CD4-positive, alpha-beta T cell treated with Interleukin-17A for 1 hour (primary cell): ENCODE data around the gene RPGRIP1.
"Not testable (repeated sequence)": the region's sequence is repeated elsewhere in the genome, so short reads cannot be mapped to it uniquely, and the experiment has no call there.

Source experiments
- DNase-seq: peaks from one replicate; pipeline ENCODE4 v3.0.0-alpha.2; 2020

Gene RPGRIP1

DNA sequence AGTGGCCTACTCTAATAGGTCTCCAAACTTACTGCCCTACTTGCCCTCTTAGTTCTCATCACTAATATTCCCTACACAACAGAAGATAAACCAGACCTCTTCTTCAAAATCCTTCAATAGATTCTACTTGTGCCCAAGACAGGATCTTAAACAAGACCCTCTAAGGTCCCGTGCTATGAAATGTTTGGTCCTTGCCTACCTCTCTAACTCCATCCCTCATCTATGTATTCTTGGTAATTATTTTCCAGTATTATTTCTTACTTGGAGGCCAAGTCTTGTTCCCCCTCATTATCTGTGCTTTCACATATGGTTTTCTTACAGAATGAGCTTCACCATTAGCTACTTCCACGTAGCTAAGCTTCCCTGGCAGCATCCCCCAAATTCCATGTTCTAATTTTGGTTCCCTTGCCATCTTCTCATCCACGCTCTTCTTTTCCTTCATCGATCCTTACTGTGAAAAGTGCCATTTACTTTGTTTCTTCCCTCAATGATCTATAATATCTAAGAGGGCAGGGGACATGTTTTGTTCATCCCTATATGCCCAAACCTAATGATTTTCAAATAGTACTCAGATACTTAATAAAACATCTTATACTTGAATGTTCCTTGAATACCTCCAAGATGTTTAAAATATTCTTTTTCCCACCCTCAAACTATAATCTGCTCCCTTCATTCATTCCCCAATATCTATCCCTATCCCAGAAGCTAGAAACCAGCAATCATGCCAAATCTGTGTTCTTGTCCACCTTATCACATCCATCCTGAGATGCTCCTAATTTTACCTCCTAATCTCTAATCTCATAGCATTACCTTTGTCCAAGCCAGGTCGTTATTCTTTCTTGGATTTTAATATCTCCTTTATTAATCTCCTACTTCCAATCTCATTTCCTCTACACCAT lies 20.7 kb upstream of the RPGRIP1 start:
- peak; percentile 17 for DNase-seq

DNA sequence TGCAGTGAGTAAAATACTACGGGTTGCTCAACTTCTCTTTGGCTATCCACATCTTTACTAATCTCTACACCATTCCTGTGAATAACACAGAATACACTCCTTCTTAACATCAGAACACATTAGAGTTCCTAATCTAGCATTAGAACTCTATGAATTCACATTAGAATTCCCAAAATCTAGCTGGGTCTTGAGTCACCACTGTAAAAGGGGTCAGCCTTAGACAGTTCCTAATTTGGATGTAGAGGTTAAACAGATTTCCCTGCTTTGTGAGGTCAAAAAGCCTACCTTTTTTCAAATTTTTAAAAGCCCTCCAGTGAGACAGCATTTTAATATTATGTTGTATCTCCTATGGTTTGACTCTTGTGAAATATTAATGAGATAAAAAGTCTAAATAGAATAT lies 18.1 kb upstream of the RPGRIP1 start:
- DNase-seq: peak; percentile 4

DNA sequence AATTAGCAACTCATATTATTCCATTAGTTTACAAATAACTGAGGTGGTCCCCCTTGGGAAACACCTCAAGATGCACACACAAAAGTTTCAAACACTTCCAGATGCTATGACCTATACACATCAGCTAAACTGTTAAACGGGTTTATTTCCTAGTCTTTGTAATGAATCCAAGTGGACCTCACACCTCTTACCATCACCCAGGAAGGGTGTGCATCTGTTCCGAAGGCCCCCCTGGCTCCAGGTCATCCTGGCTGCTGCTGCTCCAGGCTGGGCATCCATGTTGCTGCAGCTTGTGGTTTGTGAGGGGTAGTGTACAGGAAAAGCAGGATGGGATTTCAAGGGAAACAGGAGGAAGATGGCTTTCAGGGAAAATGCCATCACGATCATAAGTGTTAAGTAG lies 17.5 kb upstream of the RPGRIP1 start:
- peak; percentile 5 for DNase-seq

DNA sequence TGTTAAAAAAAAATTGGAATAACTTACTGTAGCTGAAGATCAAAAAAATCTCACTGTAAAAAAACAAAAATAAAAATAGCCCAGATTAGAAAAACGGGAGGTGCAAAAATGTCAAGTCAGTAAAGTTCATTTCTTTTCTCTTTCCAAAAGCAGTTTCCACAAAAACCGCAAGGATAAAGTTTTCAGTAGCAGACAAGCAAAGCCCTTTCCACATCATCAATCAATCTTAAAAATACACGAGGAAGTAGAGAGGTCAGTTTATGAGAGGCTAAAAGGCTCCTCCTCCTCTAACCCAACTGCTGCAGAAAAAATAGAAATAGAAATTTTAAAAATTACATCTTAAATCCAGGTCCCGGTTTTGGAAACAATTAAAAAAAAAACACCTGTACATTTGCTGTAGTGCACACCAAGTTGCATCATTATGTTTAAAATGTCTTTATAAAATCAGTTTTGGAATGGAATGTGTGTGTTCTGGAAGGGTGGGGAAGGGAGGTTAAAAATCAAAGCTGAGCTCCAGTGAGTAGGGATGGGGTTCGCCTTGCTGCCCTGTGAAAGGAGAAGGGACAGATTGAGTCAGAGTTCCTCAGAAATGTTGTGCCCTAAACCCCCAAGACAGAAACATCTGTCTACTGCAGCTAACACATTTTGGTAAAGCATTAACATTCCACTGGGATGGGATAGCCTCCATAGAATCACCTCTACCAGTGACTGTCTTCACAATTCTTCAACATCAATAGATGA lies 16.4 kb upstream of the RPGRIP1 start:
- peak; percentile 27 for DNase-seq

DNA sequence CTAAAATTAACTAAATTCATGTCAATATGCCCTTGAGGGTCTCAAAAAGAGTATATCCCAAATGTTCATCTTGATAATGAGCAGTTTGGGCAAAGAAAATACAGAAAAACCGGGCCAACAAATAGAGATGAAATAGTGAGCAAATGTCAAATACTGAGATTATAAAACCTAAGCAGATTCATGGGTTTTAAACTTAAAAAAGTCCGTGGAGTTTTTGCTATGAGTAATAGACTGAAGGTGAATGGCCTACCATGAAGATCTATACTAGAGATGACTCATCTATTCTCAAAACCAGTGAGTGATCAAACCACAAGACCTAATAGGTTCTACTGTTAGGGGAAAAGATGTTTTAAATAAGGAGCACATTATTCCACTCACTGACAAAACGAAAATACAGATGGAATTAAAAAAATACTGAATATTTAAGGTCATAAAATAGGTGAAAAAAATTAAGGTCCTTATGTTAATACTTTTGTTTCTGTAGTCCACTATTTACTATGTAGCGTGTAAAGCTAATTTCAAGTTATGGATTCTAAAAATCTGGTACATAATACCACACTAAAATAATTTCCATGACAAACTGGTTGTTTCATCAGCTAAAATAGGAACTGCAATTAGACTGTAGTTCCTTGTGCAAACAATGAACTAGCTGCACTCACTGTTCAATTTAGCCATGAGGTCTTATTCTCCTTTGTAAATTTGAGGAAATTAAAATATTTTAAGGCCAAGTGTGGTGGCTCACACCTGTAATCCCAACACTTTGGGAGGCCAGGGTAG lies 15.7 kb upstream of the RPGRIP1 start:
- peak; percentile 75 for DNase-seq

DNA sequence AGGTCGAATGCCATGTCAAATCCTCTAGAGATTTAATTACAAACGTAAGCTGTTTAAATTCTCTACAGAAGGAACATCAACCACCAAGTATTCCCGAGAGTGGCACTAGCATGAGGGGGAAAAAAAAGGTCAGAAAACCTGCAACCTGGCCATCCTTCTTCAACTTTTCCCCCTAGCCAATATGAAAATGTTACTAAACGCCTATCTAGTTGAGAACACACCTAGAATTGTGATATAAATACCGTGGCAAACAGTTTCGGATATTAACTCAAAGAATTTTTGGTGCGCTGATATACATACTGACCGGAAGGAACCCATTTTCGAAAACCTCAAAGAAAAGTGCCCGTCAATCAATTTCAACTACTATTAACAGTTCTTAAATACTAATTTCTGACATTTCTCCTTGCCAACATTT lies 12.4 kb upstream of the RPGRIP1 start:
- peak; percentile 42 for DNase-seq

DNA sequence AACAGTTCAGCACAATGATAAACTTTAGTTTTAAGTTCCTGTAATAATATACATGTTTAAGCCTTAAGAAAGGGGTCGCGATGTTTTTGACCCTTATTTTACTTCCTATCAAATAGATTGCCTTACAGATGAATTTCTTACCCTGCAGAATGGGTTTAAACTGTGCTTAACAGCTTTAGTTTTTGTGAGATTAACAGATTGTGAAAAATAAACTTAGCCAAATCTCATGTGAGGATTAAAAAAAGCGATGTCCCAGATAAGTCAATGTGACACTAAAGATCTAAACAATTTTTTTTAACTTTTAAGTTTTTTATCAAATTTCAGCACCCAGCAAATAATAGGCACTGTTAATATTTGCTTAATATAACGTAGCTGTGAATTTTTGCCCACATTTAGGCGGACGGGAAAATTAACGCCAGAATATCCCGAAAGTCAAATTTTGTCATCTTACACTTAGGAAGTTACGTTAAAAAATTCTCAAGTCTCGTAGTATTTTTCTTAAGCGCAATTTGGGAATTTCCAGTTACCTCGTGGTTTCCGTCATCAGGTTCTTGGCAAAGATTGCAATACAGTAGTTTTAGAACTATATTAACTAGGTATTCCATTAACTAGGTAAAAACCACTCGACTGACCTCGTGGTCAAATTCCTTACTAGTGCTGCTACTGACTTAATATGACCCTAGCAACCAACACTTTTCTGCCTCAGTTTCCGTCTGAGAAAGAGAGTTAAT lies 11.8 kb upstream of the RPGRIP1 start:
- peak; percentile 72 for DNase-seq

DNA sequence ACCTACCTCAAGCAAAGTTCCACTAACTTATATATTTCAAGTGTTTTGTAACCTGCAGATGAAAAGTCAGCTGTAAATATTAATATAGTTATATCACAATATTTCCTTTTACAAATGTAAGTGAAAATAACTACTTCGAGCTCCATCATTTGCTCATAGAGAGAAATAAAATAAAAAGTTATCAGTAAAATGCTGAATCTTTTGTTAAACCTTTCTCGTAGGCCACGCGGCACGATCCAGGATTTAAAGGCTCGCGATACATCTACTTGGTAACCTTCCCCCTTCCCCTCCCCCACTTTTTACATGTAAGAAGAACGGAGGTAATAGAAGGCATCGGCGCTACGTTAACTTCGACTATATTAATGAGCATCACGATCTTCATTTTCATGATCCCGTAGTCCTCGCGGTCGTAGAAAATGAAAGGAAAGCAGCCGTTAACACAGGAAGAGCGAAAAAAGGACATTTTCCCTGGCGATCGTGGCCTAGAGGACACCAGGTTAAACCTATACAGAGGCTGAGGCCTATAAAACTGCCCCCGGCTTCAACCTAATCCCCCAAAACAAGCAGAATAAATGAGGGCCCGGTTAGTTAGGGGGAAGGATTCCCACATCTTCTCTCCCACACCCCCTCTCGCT lies 11.1 kb upstream of the RPGRIP1 start:
- DNase-seq: peak; percentile 63

DNA sequence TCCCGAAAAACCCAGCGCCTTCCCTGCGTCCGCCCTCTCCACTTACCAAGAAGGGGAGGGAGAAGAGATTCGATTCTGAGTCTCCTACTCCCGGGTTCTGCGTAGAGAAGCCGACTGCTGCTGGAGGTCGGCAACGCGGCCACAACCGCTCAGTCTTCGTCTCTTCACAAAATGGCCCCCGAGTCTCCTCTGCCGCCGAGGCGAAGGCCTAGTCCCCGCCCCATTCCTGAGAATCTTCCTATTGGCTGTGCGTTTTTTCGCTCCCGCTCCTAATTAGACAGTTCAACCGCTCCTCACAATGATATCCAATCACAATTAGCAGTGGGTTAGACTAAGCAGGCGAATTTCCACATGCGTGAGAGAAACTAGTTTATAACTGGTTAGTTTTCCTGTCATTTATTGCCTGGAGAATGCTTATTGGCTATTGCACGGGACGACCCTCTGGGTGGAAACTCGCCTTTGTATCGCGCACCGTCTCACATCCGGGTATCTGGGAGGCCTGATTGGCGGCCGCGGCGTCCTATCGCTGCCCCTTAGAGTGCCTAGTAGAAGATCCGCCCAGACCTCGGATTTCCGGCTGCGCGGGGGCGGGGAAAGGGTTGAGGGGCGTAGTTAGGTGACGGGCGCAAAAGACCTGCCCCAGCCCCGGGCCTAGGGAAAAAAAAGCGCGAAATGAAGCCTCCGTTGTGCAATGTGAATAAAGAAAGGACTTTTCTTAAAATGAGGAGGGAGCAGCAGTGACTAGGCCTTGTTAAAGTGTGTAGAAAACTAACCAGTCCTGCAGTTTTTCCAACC lies 10.4 kb upstream of the RPGRIP1 start, which contains the start of gene HNRNPC:
Gene HNRNPC (minus strand): TSS at position 191 of the 795 bp plus-strand sequence. CDS start 35,249 bp downstream, outside the sequence.
- DNase-seq: peak; percentile 100

DNA sequence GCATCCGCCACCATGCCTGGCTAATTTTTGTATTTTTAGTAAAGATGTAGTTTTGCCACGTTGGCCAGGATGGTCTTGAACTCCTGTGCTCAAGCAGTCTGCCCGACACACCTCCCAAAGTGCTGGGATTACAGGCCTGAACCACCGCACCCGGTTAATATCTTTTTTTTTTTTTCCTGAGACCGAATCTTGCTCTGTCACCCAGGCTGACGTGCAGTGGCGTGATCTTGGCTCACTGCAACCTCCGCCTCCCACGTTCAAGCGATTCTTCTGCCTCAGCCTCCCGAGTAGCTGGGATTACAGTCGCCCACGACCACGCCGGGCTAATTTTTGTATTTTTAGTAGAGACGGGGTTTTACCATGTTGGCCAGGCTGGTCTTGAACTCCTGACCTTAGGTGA lies 7.2 kb upstream of the RPGRIP1 start:
- not testable (repeated sequence) for DNase-seq

DNA sequence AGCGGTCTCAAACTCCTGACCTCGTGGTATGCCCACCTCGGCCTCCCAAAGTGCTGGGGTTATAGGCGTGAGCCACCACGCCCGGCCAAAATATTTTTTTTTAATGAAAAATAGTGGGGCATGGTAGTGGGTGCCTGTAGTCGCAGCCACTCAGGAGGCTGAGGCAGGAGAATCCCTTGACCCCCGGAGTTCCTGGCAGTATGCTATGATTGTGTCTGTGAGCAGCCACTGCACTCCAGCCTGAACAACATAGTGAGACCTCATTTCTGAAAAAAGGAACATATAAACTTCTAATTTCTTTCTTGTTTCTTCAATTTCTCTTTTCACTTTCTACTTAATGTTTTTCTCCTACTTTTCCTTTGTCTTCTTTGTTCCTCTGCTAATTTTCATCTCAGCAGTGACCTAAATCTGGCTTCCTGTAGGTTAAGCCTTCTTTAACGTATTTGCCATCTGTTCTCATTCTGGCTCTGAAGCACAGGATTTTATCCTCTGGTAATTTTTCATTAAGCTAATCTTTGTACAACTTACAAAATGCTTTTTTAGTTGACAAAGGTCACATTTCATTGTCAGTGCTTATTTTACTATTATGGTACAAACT lies 4.5 kb upstream of the RPGRIP1 start:
- DNase-seq: no peak

DNA sequence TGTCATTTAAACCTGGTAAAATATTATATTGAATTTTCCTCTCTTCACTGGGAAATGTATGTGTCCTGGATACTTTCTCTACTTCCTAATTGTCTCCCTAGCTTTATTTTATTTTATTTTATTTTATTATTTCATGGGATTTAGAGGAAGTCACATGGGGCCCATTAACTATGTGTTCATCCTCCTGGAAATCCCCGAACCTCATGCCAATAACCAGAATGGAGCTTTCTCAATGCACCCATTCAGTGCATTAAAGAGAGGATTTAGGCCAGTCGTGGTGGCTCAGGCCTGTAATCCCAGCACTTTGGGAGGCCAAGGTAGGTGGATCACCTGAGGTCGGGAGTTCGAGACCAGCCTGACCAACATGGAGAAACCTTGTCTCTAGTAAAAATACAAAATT lies 1.3 kb upstream of the RPGRIP1 start:
- DNase-seq: no peak

DNA sequence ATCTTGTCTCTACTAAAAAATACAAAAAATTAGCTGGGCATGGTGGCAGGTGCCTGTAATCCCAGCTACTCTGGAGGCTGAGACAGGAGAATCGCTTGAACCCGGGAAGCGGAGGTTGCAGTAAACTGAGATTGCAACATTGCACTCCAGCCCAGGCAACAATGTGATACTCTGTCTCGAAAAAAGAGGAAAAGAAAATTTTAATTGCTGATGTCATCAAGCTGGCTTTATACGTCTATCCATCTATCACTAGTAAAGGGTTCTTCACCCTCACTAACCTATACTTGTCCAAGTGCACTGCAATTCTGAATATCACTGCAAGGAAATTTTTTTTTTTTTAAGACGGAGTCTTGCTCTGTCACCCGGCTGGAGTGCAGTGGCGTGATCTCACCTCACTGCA lies 2.0 kb downstream of the RPGRIP1 start:
- not testable (repeated sequence) for DNase-seq

DNA sequence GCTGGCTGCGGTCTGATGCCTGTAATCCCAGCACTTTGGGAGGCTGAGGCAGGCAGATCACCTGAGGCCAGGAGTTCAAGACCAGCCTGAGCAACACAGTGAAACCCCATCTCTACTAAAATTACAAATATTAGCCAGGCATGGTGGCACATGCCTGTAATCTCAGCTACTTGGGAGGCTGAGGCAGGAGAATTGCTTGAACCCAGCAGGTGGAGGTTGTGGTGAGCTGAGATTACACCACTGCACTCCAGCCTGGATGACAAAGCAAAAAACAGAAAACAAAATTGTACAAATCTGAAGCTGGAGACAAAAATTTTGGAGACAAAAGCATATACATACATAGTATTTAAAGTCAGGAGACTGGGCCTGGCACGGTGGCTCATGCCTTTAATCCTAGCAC lies 6.6 kb downstream of the RPGRIP1 start:
- not testable (repeated sequence) for DNase-seq

DNA sequence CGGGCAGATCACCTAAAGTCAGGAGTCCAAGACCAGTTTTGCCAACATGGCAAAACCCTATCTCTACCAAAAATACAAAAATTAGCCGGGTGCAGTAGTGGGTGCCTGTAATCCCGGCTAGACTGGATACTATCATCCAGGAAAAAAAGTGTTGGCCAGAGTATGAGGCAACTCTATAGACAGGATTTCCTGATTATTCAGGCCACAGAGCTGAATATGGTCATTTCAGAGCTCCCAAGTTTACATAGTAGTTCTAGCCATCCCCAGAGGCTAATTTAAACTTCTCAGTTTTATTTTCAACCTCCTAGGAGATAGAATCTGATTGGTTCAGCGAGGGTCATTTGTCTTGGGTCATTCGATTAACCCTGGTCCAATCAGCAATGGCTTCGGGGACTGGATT lies 7.3 kb downstream of the RPGRIP1 start:
- DNase-seq: no peak

DNA sequence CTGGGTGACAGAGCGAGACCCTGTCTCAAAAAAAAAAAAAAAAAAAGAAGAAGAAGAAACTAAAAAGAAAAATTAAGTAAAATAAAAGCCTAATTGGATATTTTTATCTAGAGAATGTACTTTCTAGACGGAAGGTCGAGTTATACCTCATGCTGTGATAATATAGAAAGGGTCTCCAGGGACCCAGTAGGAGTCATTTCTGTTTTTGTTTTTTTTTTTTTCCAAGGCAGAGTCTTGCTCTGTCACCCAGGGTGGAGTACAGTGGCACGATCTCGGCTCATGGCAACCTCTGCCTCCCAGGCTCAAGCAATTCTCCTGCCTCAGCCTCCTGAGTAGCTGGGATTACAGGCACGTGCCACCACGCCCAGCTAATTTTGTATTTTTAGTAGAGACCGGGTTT lies 14.1 kb downstream of the RPGRIP1 start:
- not testable (repeated sequence) for DNase-seq

DNA sequence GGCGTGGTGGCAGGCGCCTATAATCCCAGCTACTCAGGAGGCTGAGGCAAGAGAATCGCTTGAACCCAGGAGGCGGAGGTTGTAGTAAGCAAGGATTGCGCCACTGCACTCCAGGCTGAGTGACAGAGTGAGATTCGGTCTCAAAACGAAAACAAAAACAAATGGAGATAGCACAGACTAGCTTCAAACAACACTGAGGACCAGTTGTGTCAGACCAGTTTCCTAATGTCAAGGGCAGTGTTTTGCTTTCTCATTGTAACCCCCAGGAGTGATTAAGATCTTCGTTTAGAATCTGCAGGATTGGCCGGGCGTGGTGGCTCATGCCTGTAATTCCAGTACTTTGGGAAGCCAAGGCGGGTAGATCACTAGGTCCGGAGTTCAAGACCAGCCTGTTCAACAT lies 18.5 kb downstream of the RPGRIP1 start:
- no peak for DNase-seq

DNA sequence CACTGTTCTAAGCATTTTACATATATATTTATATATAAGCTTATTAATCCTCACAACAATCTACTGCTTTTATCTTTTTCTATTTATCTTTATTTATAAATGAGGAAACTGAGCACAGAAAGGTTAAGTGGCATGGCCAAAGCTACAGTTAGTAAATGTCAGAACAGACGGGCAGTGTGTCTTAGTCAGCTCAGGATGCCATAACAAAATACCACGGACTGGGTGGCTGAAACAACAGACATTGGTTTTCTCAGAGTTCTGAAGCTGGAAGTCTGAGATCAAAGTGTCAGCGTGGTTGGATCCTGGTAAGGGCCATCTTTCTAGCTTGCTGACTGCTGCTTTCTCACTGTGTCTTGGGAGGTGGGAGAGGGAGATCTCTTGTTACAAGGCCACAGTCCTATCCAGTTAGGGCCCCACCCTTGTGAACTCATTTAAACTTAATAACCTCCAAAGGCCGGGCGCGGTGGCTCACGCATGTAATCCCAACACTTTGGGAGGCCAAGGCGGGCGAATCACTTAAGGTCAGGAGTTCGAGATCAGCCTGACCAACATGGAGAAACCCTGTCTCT lies 19.8 kb downstream of the RPGRIP1 start:
- DNase-seq: no peak

DNA sequence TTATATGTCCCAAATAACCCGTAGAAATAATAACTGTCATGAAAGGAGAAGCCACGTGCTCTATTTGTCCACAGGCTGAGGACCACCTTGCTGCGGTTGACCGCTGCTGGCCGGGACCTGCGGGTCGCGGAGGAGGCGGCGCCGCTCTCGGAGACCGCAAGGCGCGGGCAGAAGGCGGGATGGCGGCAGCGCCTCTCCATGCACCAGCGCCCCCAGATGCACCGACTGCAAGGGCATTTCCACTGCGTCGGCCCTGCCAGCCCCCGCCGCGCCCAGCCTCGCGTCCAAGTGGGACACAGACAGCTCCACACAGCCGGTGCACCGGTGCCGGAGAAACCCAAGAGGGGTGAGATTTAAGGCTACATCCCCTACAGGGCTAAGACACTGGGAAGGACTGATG lies 21.0 kb downstream of the RPGRIP1 start:
- peak; percentile 21 for DNase-seq
